Endothelial cell of umbilical vein (primary cell): ENCODE results near the gene NHS. TPM values are rescaled to one million over a fixed set of nuclear protein-coding genes. Genes with fewer than 3 reads are reported as not detected.

Experiments
- BruUV-seq: library from RNA; stranded (reverse); fragments of 400-500 nt; replicated peaks from 2 replicates; lab custom pipeline; 2021; lab: Mats Ljungman, UMichigan
- CTCF ChIA-PET: fragments of 300-600, 350-600 bp; sonication (Branson Sonifier 250); formaldehyde crosslinking; loops from one replicate; lab custom pipeline; 2021; ENCODE audit warnings: antibody characterized with exemption, inconsistent platforms; lab: Charles Lee
- POLR2A ChIA-PET: fragments of 300-600, 350-600 bp; sonication (Branson Sonifier 250); formaldehyde crosslinking; loops from one replicate; lab custom pipeline; 2021; ENCODE audit warnings: antibody characterized with exemption, inconsistent platforms; lab: Charles Lee
- DNase-seq: peaks from one replicate; pipeline ENCODE4 v3.0.0-alpha.2; 2011; ENCODE audit warnings: low read depth, low spot score
- FAIRE-seq: peaks from 2 replicates; lab custom pipeline; 2011; peaks lifted over from hg19 to GRCh38; lab: Jason Lieb, UNC
- H2AFZ ChIP-seq: 2 replicates; pipeline ENCODE4 v1.6.0; 2012; ENCODE audit warnings: low read depth, low read length, control low read depth, inconsistent platforms
- H3K27ac ChIP-seq: 2 replicates; pipeline ENCODE4 v1.5.1; 2011; ENCODE audit warnings: low read depth, mild to moderate bottlenecking, control low read depth, low read length, moderate library complexity; ENCODE audit not compliant: insufficient read depth
- H3K27me3 ChIP-seq, 2 experiments: 2 replicates each; pipeline versions ENCODE4 v1.6.0 to v1.6.1; 2011; ENCODE audit warnings: low read length in 2 of 2, mixed read lengths in 1 of 2; ENCODE audit not compliant: control insufficient read depth in 2 of 2, insufficient read depth in 2 of 2
- H3K36me3 ChIP-seq, 2 experiments: 2 replicates in 1 of 2; 3 replicates in 1 of 2; pipeline ENCODE4 v1.5.1; 2011; ENCODE audit warnings: low read length in 2 of 2, mild to moderate bottlenecking in 1 of 2, moderate library complexity in 1 of 2; ENCODE audit not compliant: control insufficient read depth in 2 of 2, insufficient read depth in 2 of 2; ENCODE audit errors: extremely low read depth in 1 of 2
- H3K4me1 ChIP-seq: 3 replicates; pipeline ENCODE4 v1.5.1; 2011; ENCODE audit warnings: mild to moderate bottlenecking, low read length; ENCODE audit not compliant: control insufficient read depth, insufficient read depth; ENCODE audit errors: extremely low read depth
- H3K4me2 ChIP-seq: 2 replicates; pipeline ENCODE4 v1.6.1; 2011; ENCODE audit warnings: low read length, control low read depth, mixed read lengths; ENCODE audit not compliant: insufficient read depth
- H3K4me3 ChIP-seq, 3 experiments: fragments of 200-600 bp in 1 of 3; sonication (generic), shearing (Covaris generic) in 1 of 3; replicated peaks in 1 of 3; 2 replicates each; pipeline ENCODE4 v1.5.1; 2011 to 2016; ENCODE audit warnings: control low read depth in 3 of 3, low read length in 3 of 3, mild to moderate bottlenecking in 2 of 3, inconsistent platforms in 1 of 3, low read depth in 1 of 3, moderate library complexity in 1 of 3; ENCODE audit not compliant: insufficient read depth in 1 of 3
- H3K79me2 ChIP-seq: 2 replicates; pipeline ENCODE4 v1.6.0; 2012; ENCODE audit warnings: low read length, inconsistent platforms; ENCODE audit not compliant: control insufficient read depth, insufficient read depth
- H3K9ac ChIP-seq: replicated peaks from 2 replicates; pipeline ENCODE3; 2011; ENCODE audit warnings: low read length, control low read depth; ENCODE audit not compliant: insufficient read depth; ENCODE audit errors: extremely low read depth
- H3K9me1 ChIP-seq: replicated peaks from 3 replicates; pipeline ENCODE4 v1.6.0; 2011; ENCODE audit warnings: mild to moderate bottlenecking, low read length; ENCODE audit not compliant: control insufficient read depth, insufficient read depth; ENCODE audit errors: extremely low read depth
- H3K9me3 ChIP-seq: replicated peaks from 2 replicates; pipeline ENCODE4 v1.5.1; 2012; ENCODE audit warnings: low read length, inconsistent platforms; ENCODE audit not compliant: control insufficient read depth, insufficient read depth
- H4K20me1 ChIP-seq: replicated peaks from 2 replicates; pipeline ENCODE3; 2011; ENCODE audit warnings: mild to moderate bottlenecking, low read length; ENCODE audit not compliant: control insufficient read depth, insufficient read depth; ENCODE audit errors: extremely low read depth
- CTCF ChIP-seq, 2 donors: IDR thresholded peaks; 1 replicate in 1 of 2; 2 replicates in 1 of 2; pipeline ENCODE4 v1.5.1; 2011; ENCODE audit warnings: low read length in 2 of 2, mild to moderate bottlenecking in 2 of 2, moderate library complexity in 2 of 2, control low read depth in 1 of 2, inconsistent platforms in 1 of 2, low read depth in 1 of 2; ENCODE audit not compliant: insufficient read depth in 1 of 2; ENCODE audit errors: extremely low read depth in 1 of 2
- EZH2 ChIP-seq: IDR thresholded peaks from 2 replicates; pipeline ENCODE4 v1.6.1; 2012; ENCODE audit warnings: borderline replicate concordance, low read depth, mild to moderate bottlenecking, moderate library complexity, low read length, inconsistent platforms; ENCODE audit not compliant: severe bottlenecking
- FOS ChIP-seq: IDR thresholded peaks from 2 replicates; pipeline ENCODE4 v1.6.1; 2011; ENCODE audit warnings: mild to moderate bottlenecking, low read length, moderate library complexity, borderline replicate concordance; ENCODE audit not compliant: insufficient read depth
- GATA2 ChIP-seq: IDR thresholded peaks from 2 replicates; pipeline ENCODE4 v1.7.0; 2011; ENCODE audit warnings: low read depth, mild to moderate bottlenecking, moderate library complexity, mixed read lengths, low read length; ENCODE audit not compliant: insufficient read length, insufficient read depth
- JUN ChIP-seq: IDR thresholded peaks from 2 replicates; pipeline ENCODE4 v1.6.1; 2011; ENCODE audit warnings: borderline replicate concordance, low read depth; ENCODE audit not compliant: insufficient read length, insufficient read depth
- MAX ChIP-seq: IDR thresholded peaks from 2 replicates; pipeline ENCODE4 v1.6.1; 2011; ENCODE audit not compliant: insufficient read depth, insufficient read length
- MYC ChIP-seq: IDR thresholded peaks from one replicate; pipeline ENCODE4 v1.6.1; 2011; ENCODE audit warnings: mild to moderate bottlenecking, low read depth, low read length
- POLR2A ChIP-seq: IDR thresholded peaks from 2 replicates; pipeline ENCODE4 v1.6.1; 2012; ENCODE audit warnings: low read depth, mild to moderate bottlenecking, control low read depth, low read length
- POLR2AphosphoS5 ChIP-seq: IDR thresholded peaks from 2 replicates; pipeline ENCODE4 v1.6.1; 2012; ENCODE audit warnings: low read depth, mild to moderate bottlenecking, control low read depth, low read length, moderate library complexity; ENCODE audit not compliant: insufficient read depth
- dilution Hi-C: fragments of 300-500 bp; cut with MboI; formaldehyde crosslinking; loops from one replicate; pipeline ENCODE4 v1.15.0; 2019; ENCODE audit warnings: low sequenced_read_pairs; ENCODE audit not compliant: extremely low pct_ligation_motif_present
- intact Hi-C: fragments of 100-400 bp; cut with micrococcal nuclease; formaldehyde crosslinking; loops from one replicate; pipeline ENCODE4 v1.10.0; 2022
- polyA plus RNA-seq, 4 experiments: library from polyadenylated mRNA; depleted of rRNA in 3 of 4; stranded (reverse) in 3 of 4; unstranded in 1 of 4; fragments of >200 nt; gene quantifications; 2 replicates each; pipeline versions ENCODE4 v1.2.1 to v1.2.3, GENCODE V29; 2011 to 2012; ENCODE audit warnings: missing spikeins in 1 of 4
- total RNA-seq: library from RNA; stranded (reverse); gene quantifications from 2 replicates; pipeline ENCODE4 v1.2.3, GENCODE V29; 2021

Gene NHS
- total and polyA plus RNA-seq, 2 donors (not counting 3 experiments of a cell fraction or from before 2014, with no cell fraction given), result 0.07 to 0.46 TPM

- dilution Hi-C loops, result no loop called here
- no peak overlapping the region for H3K9ac ChIP-seq
- H3K36me3 ChIP-seq, result no peaks in the 10 kb centered on the region
- intact Hi-C loops, result no loop called here
- no peaks in the 10 kb centered on the region for H3K4me1 ChIP-seq
- no TSS peak for BruUV-seq
- POLR2A ChIA-PET, result no interaction called here
- H3K79me2 ChIP-seq, result no peaks in the 10 kb centered on the region
- H3K27ac ChIP-seq, result no peak overlapping the region
- H3K27me3 ChIP-seq, result no peaks in the 10 kb centered on the region
- no peak overlapping the region for H3K4me3 ChIP-seq
- CTCF ChIA-PET, result no interaction called here
- no peak overlapping the region for H2AFZ ChIP-seq
- FAIRE-seq, result no peak
- no peak for DNase-seq
- no peaks in the 10 kb centered on the region for H3K9me1 ChIP-seq
- H3K9me3 ChIP-seq, result no peaks in the 10 kb centered on the region
- TF ChIP-seq EZH2 (no peak), JUN (no peak), FOS (no peak), POLR2A (no peak), MYC (no peak), GATA2 (no peak), MAX (no peak), POLR2AphosphoS5 (no peak), CTCF (IDR thresholded peaks at IDR 0.05; ENCODE audit: extremely low read depth in 1 of 2, insufficient read depth in 1 of 2, low read depth in 1 of 2, low read length in 2 of 2) (no peak)
- no peaks in the 10 kb centered on the region for H4K20me1 ChIP-seq
- no peak overlapping the region for H3K4me2 ChIP-seq
Measured at GRCh38 chrX:17448188-17448587, 73.2 kb downstream of the NHS start.
